HG03432 (cell line): ENCODE data around the gene PHB1.
A peak's percentile ranks its signal among the peaks of the same experiment; 100 is the strongest.
"Not testable (repeated sequence)": the region's sequence is repeated elsewhere in the genome, so short reads cannot be mapped to it uniquely, and the experiment has no call there.

Experiments used
- ATAC-seq: cut with Tn5 transposase; IDR thresholded peaks from one replicate; pipeline ENCODE4 v1.9.1; 2021; ENCODE audit warnings: mild to moderate bottlenecking, moderate library complexity; ENCODE audit not compliant: unreplicated experiment

The PHB1 gene

DNA sequence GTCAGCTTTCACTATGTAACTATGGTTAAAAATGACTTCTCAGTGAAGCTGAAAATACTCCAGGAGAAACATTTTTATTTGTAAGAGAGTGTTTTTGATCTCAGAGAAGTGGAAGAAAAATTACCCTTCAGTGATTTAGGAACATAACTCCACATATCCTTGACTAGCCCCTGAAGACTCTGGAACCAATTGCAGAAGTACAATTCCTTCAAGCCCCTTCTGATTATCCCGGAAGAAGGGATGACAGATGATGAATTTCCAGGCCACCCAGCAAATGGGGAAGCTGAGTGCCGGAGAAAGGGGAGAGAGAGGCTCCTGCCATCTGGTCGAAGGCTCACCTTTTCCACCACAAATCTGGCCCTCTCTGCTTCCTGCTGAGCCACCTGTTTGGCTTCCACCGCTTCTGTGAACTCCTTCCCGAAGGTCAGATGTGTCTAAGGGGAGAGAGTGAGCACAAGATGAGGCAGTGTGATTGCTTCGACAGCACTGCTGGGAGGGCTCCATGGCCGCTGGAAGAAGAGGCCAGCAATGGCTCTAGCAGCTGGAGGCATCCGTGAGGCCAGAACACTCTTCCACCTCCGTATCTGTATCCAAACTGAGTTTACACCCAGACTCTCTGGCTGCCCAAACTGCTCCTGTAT lies 8.1 kb downstream of the PHB1 start:
- ATAC-seq: no peak

DNA sequence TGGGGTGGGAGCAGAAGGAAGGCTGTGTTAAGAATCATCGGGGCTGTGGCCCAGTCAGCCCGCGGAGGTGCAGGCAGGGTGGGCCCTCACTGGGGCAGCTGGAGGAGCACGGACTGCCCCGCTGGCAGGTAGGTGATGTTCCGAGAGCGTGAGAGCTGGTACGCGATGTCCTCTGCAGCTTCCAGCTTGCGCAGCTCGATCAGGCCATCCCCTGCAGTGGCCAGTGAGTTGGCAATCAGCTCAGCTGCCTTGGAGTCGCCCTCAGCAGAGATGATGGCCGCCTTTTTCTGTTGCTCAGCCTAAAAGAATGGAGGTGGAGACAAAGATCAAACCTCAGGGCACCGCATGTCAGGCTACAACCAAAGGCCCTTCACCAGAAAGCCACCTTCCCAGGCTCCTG lies 9.8 kb downstream of the PHB1 start:
- no peak for ATAC-seq

DNA sequence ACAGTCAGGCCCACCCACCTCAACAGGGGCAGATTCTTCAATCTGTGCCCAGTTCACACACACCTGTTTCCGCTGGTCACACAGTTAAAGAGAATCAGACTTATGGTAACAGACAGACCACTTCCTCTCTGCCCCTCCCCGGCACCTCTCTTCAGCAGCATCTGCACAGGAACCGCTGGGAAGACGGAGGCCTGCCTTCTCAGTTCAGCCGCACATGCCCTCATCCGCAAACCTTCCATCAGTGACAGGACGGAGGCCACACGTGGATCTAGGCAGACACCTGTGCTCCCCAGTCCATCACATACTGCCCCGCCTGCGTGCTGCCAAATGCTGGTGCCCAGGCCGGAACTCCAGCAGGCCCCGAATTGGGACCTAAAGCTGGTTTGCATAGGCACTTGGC lies 10.3 kb downstream of the PHB1 start:
- no peak for ATAC-seq

DNA sequence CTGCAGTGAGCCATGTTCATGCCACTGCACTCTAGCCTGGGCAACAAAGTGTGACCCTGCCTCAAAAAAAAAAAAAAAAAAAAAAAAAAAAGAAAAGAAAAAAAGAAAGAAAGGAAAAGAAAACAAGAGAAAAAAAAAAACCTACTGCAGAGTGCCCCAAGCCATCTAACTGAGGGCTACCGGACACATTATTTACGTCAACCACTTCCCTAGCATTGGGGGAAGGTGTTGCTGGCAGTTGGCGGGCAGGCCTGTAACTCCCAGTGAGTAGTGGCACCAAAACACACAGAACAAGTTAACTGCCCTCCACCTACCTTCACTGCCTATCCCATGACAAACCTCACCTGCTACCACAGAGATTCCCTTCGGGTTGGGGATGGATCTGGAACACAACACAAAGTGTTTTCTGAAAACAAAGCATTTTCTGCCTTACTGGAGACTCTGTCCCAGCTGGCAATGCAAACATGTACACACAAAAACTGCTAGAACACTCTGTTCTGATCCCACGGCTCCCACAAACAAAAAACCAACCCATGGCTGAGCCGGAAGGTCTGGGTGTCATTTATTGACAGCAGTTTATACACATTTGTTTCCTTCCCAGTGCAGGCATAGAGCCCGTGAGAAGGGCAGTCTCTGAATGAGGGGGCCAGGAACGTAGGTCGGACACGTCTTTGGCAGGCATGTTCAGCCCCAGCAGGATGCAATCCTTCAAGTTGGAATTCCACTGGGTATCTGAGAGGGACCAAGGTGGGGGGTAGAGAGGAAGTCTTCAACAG lies 11.0 kb downstream of the PHB1 start:
- ATAC-seq: no peak

DNA sequence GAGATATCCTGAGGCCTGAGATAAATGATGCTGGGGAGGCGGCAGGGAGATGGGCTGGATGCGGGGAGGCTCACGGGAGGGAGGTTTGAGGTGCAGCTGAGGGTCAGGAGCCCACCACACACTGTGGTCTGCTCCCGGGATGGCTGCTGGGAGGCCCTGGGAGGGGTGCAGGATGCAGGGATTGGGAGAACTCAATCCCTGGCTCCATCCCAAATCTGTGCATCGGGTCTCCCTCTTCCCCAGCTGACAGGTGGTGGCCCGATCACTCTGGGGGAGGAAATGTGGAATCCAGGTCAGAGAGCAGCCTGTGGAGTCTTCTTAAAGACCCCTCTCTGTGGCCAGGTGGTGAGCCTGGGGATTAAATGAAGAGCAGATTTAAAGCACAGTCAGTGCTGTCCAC lies 12.0 kb downstream of the PHB1 start:
- no peak for ATAC-seq

DNA sequence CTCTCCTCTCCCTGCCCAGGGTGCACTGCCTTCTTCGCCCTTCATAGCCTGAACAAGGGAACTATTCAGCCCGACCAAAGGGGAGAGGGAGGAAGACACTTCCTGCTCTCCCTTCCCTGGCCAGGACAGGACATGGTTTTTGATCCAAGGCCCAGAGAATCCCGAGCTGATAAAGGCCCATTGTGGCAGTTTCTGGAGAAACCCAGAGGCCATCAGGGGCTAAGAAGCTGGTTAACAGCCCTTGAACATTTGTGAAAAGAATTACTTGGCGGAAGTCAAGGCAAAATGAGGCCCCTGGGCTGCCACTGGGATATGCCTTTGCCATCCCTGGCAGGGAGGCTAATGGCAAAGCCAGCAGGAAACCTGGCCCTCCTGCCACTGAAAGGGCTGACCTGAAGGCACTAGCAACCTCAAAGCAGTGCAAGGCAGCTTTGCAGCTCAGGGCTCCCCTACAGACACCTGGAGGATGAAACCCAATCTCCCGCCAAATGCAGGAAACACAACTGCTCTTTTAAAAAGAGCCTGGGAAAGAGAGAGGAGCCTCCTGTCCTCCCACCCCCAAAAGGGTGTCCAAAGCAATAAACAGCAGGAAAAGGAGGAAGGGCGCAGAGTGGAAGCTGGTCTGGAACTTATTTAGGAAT lies 12.6 kb downstream of the PHB1 start:
- no peak for ATAC-seq

DNA sequence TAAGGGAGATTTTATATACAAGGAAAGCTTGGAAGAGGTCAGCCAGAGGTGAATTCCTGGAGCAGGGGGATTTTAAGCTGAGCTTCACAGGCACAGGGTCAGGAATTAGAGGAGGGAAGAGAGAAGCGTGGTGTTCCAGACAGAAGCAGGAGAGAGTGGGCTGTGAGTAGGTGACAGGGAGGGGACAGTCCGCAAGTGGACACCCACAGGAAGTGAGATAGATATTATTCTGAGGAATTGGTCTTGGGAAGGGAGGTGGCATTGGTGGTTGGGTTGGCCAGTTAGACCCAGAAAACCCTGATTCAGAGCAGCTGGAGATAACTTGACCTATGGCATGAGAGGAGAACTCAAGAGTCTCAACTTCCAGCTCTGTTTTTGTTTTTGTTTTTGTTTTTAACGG lies 14.7 kb downstream of the PHB1 start:
- no peak for ATAC-seq

DNA sequence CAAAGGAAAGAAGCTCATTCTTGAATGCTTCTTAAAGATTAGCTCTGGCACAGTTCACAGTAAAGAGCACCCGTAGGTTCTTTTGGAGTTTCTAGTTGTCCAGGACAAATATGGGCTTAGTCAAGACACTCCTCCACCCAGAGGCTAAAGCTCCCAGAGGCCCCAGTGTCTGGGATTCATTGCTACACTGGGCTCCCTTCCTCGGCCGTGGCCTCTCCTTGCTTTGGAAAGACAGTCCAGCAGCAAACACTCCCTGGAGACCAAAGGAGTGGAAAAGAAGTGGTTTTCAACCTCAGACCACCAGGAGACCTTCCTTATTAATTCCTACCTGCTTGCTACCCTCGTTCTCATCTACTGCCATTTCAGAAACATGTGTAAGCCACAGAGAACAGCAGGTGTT lies 17.1 kb downstream of the PHB1 start:
- no peak for ATAC-seq

DNA sequence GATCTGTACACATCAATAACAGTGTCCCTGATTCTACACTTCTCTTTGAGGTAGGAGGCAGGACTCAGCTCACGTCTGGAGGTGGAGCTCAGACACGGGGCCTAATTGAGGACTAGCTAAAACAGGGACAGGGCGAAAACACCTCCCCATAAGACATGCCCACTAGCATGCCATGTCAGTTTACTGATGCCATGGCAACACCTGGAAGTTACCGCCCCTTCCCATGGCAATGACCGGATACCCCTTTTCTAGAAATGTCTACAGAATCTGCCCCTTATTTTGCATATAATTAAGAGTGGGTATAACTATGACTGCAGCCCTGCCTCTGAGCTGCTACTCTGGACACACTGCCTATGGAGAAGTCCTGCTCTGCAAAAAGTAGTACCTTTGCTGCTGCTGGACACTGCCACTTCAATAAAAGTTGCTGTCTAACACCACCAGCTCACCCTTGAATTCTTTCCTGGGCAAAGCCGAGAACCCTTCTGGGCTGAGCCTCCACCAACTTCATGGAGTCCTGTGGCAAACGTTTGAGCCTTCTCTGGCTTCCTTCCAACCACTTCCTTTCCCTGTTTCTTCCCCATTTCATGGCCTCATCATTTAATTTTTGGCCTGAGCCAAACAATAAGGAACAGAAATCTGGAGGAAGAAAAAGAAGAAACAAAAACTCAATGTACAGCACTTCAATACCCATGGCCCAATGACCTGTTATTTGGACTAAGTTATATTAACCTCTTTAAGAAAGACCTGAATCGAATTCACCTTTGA lies 21.0 kb downstream of the PHB1 start:
- no peak for ATAC-seq

DNA sequence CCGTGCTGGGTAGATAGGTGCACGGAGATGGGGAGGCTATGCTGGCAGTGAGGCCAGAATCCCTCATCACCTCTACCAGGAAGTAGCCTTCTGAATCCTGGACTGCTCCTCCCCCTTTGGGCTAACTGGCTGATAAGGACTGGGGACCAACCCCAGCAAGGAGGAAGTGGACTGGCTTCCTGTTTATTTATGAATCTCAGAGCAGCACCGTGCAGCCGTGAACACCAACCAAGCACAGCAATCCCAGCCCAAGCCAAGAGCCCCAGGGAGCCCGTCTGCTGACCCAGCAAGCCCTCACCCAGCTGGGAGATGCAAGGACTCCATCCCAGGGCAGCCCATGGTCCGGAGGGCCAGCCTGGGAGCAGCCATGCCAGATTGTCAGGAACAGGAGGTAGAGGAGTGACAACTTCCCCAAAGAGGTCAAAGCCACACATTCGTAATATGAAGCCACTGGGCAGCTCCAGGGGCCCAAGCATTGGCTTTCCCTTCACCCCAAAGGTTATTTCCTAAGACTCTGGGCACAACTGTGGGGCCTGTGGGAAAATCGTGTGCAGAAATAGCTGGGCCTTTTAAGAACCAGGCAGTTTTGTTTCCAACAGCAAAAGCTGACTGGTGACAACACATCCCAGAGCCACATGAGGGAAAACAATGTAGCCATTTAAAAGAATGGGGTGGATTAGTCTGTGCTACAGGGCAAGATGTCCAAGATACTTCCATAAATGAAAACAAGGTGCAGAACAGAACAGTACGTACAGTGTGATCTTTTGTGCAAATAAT lies 23.9 kb downstream of the PHB1 start:
- no peak for ATAC-seq

DNA sequence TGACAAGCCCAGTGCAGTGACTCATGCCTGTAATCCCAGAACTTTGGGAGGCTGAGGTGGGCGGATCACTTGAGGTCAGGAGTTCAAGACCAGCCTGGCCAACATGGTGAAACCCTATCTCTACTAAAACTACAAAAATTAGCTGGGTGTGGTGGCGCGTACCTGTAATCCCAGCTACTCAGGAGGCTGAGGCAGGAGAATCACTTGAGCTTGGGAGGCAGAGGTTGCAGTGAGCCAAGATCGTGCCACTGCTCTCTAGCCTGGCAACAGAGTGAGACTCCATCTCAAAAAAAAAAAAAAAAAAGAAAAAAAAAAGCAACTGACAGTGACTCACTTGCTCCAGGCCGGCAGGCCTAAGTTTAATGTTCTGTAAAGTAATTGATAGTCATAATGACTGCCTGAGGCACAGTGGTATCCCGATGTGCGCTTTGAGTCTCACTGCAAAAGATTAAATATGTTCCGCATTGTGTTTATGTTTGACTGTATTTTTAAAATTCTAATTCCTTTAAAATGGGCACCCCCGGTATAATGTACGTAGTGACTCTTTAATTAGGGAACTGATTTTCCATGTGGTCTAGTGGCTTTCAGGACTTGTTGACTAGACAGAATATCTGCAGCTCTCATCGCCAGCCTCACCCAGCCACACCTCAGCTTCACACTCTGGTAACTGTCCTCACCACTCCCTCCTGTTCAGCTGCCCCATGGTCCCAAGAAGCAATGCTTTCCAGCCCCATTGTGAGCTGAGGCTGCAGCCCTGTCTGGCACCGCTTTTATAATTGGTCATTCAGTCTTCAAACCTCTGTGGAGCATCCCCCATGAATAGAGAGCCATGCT lies 25.0 kb downstream of the PHB1 start:
- not testable (repeated sequence) for ATAC-seq

DNA sequence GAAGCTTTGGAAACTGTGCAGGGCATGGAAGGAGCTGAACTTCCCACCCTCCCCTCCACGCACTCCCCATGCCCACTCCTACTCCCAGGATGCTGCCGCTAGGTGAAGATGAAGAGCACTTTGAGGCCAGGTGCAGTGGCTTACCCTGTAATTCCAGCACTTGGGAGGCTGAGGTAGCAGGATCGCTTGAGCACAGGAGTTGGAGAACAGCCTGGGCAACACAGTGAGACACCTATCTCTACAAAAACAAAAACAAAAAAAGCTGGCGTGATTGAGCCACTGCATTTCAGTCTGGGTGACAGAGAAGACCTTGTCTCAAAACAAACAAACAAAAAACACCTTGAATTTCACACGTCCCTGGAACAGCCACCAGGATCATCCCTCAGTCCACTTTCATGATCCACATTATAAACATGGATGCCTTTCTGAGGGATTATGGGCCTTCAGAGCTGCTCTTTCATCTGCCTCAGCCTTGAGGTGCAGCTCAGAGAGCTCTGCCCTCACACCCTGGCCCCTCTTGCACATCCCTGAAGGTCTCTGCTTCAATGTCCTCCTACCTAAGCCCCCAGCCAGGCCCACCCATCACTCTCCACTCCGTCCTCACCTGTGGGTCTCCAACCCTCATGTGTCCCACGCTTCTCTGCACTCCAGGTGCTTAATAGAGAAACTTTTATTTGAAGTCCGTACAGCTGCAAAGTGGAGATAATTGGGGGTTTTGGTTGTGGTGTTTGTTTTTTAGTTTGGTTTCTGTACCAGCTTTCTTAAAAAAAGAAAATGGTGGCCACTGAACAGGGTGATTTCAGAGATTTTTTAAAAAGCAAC lies 25.8 kb downstream of the PHB1 start:
- ATAC-seq: no peak

DNA sequence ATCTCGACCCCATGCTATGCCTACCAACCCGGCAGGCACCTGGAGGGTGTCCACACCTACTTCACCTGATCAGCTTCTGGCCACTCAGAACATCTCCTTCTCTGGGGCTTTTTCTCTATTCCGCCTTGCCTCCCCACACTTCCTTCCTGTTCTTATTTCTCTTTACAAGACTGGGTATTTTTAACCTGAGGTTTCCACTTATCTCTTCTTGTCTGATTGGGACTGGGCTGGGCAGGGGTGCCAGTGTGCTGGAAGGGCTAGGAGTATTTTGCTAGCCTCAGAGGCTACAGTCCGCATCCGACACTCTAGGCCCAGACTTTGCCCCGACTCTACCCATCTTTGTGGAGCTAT lies 26.4 kb downstream of the PHB1 start:
- ATAC-seq: peak; percentile 43

DNA sequence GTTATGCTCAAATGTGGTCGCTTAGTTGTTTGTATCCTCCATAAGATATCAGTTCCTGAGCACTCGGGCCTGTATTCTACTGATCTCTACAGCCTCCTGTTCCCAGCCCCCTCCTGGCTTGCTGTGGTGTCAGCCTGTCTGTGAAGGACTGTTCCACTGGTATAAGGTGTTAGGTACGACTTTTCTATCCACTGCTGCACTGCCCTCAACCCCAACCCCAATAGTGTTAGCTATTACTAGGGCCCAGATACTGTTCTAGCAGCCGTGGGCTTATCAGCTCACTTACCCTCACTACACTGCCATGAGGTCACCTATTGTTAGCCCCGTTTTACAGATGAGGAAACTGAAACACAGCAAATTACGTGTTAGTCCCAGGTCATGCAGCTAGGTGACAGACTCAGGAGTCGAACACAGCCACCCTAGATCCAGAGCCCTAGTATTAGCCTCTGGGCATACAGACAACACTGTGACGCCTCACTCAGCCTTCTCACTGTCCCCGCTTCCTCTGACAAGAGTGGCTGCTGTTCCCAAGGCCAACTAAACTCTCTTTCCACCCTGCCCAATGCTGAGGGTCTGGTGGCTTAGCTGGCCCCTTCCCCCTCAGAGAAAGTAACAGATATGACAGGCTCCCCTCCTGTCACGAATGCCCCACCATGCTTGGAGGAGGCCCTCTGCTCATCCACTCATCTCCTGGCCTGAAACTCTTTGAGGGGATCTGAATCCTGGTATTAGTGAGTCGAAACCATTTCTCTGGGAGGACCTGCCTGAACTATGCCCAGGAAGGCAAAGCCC lies 27.0 kb downstream of the PHB1 start:
- ATAC-seq: peak; percentile 37

DNA sequence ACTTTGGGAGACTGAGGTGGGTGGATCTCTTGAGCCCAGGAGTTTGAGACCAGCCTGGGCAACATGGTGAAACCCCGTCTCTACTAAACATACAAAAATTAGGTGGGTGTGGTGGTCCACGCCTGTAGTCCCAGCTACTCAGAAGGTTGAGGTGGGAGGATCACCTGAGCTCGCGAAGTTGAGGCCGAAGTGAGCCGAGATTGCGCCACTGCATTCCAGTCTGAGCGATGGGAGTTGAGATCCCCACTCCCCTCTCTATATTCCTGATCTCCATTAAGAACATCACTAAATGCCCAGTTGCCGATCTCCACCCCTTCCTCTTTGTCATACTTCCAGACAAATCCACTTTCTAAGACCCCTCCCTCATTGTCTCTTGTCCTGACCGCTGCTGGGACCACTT lies 28.3 kb downstream of the PHB1 start:
- no peak for ATAC-seq

DNA sequence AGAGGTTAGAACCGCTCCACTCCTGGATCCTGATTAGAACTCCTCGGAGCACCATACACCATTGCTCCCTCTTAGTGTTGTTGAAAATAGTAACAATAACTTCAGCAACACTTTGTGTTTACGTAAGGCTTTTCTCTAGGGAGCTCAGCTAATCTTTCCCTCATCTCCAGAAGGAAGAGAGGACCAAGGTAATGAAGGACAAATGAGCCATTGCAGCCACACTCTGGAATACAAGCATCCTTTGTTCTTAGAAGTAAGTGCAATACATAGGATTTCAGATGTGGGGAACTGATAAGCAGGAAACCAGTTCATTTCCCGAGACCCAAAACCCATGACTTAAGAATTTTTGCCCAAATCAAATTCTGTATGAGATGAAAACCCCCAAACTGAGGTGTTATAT lies 29.7 kb downstream of the PHB1 start:
- no peak for ATAC-seq

DNA sequence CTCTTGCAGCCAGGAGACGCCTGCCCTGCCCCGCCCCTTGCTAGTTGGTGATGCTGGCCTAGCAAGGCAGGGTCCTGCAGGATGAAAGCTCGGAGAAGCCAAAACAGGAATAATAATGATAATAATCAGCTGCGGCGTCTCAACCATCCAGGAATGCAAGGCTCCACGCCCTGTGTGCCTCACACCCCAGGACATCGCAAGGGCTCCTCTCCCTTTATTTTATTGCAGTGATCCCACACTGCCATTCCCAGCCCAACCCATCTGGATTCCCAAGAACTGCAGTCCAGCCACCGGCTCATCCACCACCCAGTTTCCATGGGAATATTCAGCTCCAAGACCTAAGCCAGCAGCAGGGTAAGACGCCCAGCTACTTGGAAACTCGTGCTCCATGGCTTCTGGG lies 31.6 kb downstream of the PHB1 start:
- no peak for ATAC-seq

DNA sequence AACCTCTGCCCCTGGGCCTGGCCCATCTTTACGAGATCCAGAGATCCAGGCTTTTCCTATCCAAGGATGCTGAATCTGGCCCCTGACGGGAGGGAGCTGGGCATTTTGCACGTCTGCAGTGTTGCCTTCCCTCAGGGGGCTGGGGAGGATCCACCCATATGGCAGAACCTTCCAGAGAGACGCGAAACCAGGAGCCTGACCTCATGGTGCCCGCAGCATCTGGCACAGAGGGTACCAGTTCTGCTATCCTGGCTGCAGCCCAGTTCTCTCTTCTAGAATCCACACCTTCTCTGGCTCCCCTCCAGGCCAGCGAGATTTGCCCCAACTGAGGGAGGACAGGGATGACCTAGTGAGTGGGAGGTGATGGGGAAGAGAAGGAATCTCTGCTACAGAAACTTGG lies 32.1 kb downstream of the PHB1 start:
- ATAC-seq: no peak
